Measurements from ENCODE around the gene ATP5IF1.

The ATP5IF1 gene

DNA sequence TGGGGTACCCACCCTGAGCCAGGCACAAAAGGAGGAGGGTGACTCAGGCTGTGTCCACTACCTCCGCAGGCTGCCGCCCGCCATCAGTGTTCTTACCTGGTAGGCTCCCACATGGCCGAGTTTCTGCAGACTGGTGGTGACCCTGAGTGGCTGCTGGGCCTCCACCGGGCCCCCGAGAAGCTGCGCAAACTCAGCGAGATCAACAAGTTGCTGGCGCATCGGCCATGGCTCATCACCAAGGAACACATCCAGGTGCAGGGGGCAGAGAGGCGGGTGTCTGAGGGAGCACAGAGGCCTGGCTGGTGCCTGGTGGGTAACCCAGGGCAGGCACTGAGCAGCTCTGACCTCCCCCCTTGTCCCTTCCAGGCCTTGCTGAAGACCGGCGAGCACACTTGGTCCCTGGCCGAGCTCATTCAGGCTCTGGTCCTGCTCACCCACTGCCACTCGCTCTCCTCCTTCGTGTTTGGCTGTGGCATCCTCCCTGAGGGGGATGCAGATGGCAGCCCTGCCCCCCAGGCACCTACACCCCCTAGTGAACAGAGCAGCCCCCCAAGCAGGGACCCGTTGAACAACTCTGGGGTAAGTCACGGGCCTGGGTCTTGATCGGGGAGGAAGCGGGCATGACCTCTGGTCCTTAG, 36.4 kb downstream of the ATP5IF1 start:
- TF ChIP-seq FOXP2 (optimal IDR thresholded peaks at IDR 0.05; ENCODE audit: borderline replicate concordance, extremely low read depth, extremely low read length, insufficient read depth), result no peak
- TF ChIP-seq, protein P1, sequence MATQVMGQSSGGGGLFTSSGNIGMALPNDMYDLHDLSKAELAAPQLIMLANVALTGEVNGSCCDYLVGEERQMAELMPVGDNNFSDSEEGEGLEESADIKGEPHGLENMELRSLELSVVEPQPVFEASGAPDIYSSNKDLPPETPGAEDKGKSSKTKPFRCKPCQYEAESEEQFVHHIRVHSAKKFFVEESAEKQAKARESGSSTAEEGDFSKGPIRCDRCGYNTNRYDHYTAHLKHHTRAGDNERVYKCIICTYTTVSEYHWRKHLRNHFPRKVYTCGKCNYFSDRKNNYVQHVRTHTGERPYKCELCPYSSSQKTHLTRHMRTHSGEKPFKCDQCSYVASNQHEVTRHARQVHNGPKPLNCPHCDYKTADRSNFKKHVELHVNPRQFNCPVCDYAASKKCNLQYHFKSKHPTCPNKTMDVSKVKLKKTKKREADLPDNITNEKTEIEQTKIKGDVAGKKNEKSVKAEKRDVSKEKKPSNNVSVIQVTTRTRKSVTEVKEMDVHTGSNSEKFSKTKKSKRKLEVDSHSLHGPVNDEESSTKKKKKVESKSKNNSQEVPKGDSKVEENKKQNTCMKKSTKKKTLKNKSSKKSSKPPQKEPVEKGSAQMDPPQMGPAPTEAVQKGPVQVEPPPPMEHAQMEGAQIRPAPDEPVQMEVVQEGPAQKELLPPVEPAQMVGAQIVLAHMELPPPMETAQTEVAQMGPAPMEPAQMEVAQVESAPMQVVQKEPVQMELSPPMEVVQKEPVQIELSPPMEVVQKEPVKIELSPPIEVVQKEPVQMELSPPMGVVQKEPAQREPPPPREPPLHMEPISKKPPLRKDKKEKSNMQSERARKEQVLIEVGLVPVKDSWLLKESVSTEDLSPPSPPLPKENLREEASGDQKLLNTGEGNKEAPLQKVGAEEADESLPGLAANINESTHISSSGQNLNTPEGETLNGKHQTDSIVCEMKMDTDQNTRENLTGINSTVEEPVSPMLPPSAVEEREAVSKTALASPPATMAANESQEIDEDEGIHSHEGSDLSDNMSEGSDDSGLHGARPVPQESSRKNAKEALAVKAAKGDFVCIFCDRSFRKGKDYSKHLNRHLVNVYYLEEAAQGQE (IDR thresholded peaks at IDR 0.05; ENCODE audit: insufficient read depth in 1 of 2, low read depth in 2 of 2, low read length in 2 of 2), result no peak

DNA sequence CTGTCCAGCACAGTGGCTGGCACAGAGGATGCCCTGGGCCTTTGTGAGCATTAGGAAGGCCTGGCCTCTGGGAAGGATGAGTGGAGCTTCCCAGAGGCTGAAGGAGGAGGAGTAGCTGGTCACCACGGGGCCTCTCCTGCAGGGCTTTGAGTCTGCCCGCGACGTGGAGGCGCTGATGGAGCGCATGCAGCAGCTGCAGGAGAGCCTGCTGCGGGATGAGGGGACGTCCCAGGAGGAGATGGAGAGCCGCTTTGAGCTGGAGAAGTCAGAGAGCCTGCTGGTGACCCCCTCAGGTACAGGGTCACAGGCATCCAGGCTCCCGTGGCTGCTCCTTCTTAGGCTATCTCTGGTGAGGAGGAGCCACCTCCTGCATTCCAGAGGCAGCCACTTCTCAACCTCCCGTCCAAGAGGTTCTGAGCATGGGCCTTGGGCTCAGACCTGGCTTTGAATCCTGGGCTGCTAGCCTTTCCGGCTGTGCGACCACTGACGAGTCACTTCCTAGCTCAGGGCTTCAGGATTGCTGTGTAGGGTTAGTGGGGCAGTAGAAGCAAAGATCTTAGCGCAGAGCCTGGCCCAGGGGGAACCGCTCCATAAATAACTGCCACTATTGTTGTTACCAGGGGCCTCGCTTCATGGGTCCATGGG, 37.4 kb downstream of the ATP5IF1 start:
- TF ChIP-seq POLR2AphosphoS5 (IDR thresholded peaks at IDR 0.05; ENCODE audit: low read depth, low read length) (no peak), TAF1 (IDR thresholded peaks at IDR 0.05; ENCODE audit: borderline replicate concordance, insufficient read depth, low read length) (no peak), SIN3A (IDR thresholded peaks at IDR 0.05; ENCODE audit: borderline replicate concordance, insufficient read depth, low read length) (no peak), FOXP2 (optimal IDR thresholded peaks at IDR 0.05; ENCODE audit: borderline replicate concordance, extremely low read depth, extremely low read length, insufficient read depth) (no peak)
- TF ChIP-seq, protein P1 (IDR thresholded peaks at IDR 0.05; ENCODE audit: insufficient read depth in 1 of 2, low read depth in 2 of 2, low read length in 2 of 2), result no peak

DNA sequence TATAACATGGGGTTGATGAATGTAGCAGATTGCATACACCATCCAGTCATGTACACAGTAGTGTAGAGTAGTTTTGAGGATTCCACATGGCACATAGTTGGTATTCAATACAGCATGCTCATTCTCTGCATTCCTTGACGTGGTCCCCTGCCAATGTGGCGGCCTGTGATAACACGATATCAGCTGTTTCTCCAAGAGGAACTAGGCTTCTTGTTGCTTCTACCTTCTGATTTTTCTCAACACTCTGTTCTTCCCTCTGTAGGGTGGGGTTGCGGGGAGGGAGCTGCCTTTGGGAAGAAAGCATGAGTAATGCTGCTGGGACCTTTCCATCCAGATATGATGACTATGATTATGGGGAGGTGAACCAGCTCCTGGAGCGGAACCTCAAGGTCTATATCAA, 42.8 kb downstream of the ATP5IF1 start:
- TF ChIP-seq TAF1 (IDR thresholded peaks at IDR 0.05; ENCODE audit: borderline replicate concordance, insufficient read depth, low read length) (no peak), FOXP2 (optimal IDR thresholded peaks at IDR 0.05; ENCODE audit: borderline replicate concordance, extremely low read depth, extremely low read length, insufficient read depth) (no peak), POLR2AphosphoS5 (IDR thresholded peaks at IDR 0.05; ENCODE audit: low read depth, low read length) (no peak), SIN3A (IDR thresholded peaks at IDR 0.05; ENCODE audit: borderline replicate concordance, insufficient read depth, low read length) (no peak)
- TF ChIP-seq, protein P1 (IDR thresholded peaks at IDR 0.05; ENCODE audit: insufficient read depth in 1 of 2, low read depth in 2 of 2, low read length in 2 of 2), result no peak

DNA sequence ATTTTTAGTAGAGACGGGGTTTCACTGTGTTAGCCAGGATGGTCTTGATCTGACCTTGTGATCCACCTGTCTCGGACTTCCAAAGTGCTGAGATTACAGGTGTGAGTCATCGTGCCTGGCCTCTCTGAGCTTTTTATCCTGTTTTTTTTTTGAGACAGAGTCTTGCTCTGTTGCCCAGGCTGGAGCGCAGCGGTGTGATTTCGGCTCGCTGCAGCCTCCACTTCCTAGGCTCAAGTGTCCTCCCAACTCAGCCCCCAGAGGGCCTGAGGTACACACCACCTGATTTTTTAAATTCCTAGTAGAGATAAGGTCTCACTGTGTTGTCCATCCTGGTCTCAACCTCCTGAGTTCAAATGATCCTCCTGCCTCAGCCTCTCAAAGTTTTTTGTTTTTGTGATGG, 43.8 kb downstream of the ATP5IF1 start:
- TF ChIP-seq, protein P1 (IDR thresholded peaks at IDR 0.05; ENCODE audit: insufficient read depth in 1 of 2, low read depth in 2 of 2, low read length in 2 of 2), result no peak
- TF ChIP-seq FOXP2 (optimal IDR thresholded peaks at IDR 0.05; ENCODE audit: borderline replicate concordance, extremely low read depth, extremely low read length, insufficient read depth) (no peak), TAF1 (IDR thresholded peaks at IDR 0.05; ENCODE audit: borderline replicate concordance, insufficient read depth, low read length) (no peak), SIN3A (IDR thresholded peaks at IDR 0.05; ENCODE audit: borderline replicate concordance, insufficient read depth, low read length) (no peak), POLR2AphosphoS5 (IDR thresholded peaks at IDR 0.05; ENCODE audit: low read depth, low read length) (no peak)
